Measurements from ENCODE around the gene CEP131.

The CEP131 gene

DNA sequence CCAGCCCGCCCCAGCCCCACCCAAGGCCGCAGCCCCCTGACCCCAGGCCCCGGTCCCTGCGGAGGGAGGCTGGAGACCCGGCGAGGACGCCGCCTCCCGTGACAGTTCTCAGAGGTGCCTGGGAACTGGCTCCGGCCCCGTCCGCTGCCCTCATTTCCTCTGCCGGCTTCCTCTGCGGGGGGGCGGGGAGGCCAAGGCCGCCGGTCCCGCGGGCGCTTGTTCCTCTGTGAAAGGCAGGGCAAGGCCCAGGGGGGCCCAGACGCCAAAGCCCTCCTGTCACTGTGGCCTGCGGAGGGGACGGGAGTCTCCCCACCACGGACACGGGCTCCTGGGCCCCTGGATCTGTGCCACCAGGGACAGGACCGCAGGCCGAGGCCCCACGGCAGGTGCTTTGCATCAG lies 62.5 kb downstream of the CEP131 start:
- no peak overlapping the region for H3K4me3 ChIP-seq (ENCODE audit: low read length)
- TF ChIP-seq, protein P1, sequence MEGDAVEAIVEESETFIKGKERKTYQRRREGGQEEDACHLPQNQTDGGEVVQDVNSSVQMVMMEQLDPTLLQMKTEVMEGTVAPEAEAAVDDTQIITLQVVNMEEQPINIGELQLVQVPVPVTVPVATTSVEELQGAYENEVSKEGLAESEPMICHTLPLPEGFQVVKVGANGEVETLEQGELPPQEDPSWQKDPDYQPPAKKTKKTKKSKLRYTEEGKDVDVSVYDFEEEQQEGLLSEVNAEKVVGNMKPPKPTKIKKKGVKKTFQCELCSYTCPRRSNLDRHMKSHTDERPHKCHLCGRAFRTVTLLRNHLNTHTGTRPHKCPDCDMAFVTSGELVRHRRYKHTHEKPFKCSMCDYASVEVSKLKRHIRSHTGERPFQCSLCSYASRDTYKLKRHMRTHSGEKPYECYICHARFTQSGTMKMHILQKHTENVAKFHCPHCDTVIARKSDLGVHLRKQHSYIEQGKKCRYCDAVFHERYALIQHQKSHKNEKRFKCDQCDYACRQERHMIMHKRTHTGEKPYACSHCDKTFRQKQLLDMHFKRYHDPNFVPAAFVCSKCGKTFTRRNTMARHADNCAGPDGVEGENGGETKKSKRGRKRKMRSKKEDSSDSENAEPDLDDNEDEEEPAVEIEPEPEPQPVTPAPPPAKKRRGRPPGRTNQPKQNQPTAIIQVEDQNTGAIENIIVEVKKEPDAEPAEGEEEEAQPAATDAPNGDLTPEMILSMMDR (IDR thresholded peaks at IDR 0.05; ENCODE audit: low read length): no peak
- no peak for TF ChIP-seq EZH2 (optimal IDR thresholded peaks at IDR 0.05; ENCODE audit: low read depth, low read length)
- no peak for TF ChIP-seq EZH2phosphoT487 (IDR thresholded peaks at IDR 0.05; ENCODE audit: low read length)

DNA sequence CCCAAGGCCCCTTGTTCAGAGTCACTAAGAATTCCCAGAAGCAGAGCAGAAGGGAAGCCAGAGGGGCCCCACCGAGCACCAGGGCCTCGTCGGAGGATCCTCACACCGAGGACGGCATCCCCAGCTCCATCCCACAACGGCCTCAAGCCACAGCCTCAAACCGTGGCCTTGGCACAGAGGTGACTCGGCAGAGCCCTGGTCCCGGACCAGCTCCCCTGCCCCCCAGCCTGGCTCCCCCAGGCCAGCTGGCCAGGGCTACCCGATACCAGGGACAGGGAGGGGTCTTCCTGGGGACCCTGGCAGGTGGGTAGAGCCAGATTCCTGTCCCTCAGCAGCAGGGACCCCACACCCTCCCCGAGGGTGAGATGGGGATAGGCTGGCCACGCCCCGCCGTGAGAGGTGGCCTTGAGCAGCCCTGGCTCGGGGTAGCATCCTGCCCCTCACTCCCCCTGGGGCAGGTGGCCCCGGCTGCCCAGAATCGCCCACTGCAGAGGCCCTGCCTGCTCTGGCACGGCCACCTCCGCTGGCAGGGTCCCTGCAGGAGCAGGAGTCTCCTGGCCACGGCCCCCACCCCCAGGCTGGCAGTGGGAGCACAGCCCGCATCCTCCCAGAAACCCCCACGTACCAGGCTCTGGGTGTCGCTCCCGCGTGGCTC lies 63.0 kb downstream of the CEP131 start:
- no peak overlapping the region for H2AFZ ChIP-seq (ENCODE audit: low read length)
- TF ChIP-seq EZH2 (optimal IDR thresholded peaks at IDR 0.05; ENCODE audit: low read depth, low read length) (no peak), EZH2phosphoT487 (IDR thresholded peaks at IDR 0.05; ENCODE audit: low read length) (no peak)
- TF ChIP-seq, protein P1 (IDR thresholded peaks at IDR 0.05; ENCODE audit: low read length): no peak
- H3K9me3 ChIP-seq (replicated peaks; ENCODE audit: insufficient read depth, low read length): no peaks in the 10 kb centered on the region
- H3F3A ChIP-seq (ENCODE audit: insufficient read depth, low read length): no peaks in the 10 kb centered on the region
- no peak overlapping the region for H3K27ac ChIP-seq (ENCODE audit: low read length)
- DNase-seq: no peak
- peaks cover 96% of the 10 kb centered on the region for H3K27me3 ChIP-seq (replicated peaks; ENCODE audit: insufficient read depth, low read length)
- no peaks in the 10 kb centered on the region for H4K20me1 ChIP-seq (ENCODE audit: insufficient read depth, low read length)
- H3K79me2 ChIP-seq (ENCODE audit: low read length): no peaks in the 10 kb centered on the region
- H3K4me1 ChIP-seq (ENCODE audit: low read length): no peaks in the 10 kb centered on the region
- no peak overlapping the region for H3K4me3 ChIP-seq (ENCODE audit: low read length)
- H3K4me2 ChIP-seq (ENCODE audit: low read depth, low read length): no peak overlapping the region
- H3K9ac ChIP-seq (ENCODE audit: low read length): no peak overlapping the region
- H3K36me3 ChIP-seq (replicated peaks; ENCODE audit: insufficient read depth, low read length): no peaks in the 10 kb centered on the region
- H3K9me2 ChIP-seq (replicated peaks; ENCODE audit: insufficient read depth, low read length): no peaks in the 10 kb centered on the region

More for the DNA sequence above, 62.5 kb downstream of the CEP131 start:
- Histone ChIP-seq H3K9ac (ENCODE audit: low read length) (no peak overlapping the region), H4K20me1 (ENCODE audit: insufficient read depth, low read length) (no peaks in the 10 kb centered on the region), H3K27ac (ENCODE audit: low read length) (no peak overlapping the region), H3K9me3 (replicated peaks; ENCODE audit: insufficient read depth, low read length) (no peaks in the 10 kb centered on the region), H3K4me2 (ENCODE audit: low read depth, low read length) (no peak overlapping the region), H3K4me1 (ENCODE audit: low read length) (no peaks in the 10 kb centered on the region), H3K9me2 (replicated peaks; ENCODE audit: insufficient read depth, low read length) (no peaks in the 10 kb centered on the region), H3K79me2 (ENCODE audit: low read length) (no peaks in the 10 kb centered on the region), H3F3A (ENCODE audit: insufficient read depth, low read length) (no peaks in the 10 kb centered on the region), H3K36me3 (replicated peaks; ENCODE audit: insufficient read depth, low read length) (no peaks in the 10 kb centered on the region), H3K27me3 (replicated peaks; ENCODE audit: insufficient read depth, low read length) (peaks cover 99% of the 10 kb centered on the region), H2AFZ (ENCODE audit: low read length) (no peak overlapping the region)
- no peak for DNase-seq

DNA sequence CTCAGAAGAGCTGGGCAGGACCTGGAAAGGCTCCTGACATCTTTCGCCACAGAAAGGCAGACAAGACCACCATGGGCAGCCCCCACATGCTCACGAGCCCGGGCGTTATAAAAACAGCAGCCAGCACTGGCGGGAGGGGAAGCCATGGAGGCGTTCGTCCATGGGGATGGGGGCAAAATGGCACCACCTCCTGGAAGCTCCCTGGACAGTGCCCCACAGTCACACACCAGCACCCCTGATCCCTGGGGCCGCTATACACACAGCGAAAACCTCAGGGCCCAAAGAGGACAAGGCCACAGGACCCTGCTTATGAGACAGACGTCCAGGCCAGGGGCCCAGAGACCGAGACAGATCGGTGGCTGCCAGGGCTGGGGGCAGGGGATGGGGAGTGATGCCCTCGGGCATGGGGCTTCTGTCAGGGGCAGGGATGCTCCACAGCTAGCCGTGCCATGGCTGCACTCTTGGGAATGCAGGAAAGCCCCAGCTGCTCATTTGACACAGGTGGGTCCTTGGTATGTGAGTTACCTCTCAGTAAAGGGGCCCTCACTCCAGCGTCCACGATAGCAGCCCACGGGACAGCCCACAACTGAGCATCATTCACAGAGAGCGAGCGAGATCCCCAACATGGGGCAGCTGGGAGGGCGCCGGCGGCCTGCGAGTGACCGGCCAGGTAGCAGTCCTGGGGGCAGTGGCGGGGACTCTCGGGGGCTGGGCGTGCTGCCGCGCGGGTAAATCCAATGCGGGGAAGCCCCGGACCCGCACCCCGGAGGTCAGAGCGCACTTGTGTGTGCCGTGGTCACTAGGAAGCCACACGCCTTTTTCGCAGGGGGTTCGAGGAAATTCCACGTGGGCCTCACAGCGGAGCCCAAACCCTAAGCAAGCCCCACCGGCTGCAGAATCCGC lies 63.8 kb downstream of the CEP131 start:
- no peaks in the 10 kb centered on the region for H4K20me1 ChIP-seq (ENCODE audit: insufficient read depth, low read length)
- TF ChIP-seq EZH2 (optimal IDR thresholded peaks at IDR 0.05; ENCODE audit: low read depth, low read length) (no peak), EZH2phosphoT487 (IDR thresholded peaks at IDR 0.05; ENCODE audit: low read length) (no peak)
- TF ChIP-seq, protein P1 (IDR thresholded peaks at IDR 0.05; ENCODE audit: low read length): no peak
- H3K79me2 ChIP-seq (ENCODE audit: low read length): no peaks in the 10 kb centered on the region
- H3F3A ChIP-seq (ENCODE audit: insufficient read depth, low read length): no peaks in the 10 kb centered on the region
- no peak overlapping the region for H3K27ac ChIP-seq (ENCODE audit: low read length)
- H3K9me3 ChIP-seq (replicated peaks; ENCODE audit: insufficient read depth, low read length): no peaks in the 10 kb centered on the region
- no peak for DNase-seq
- no peak overlapping the region for H3K4me2 ChIP-seq (ENCODE audit: low read depth, low read length)
- no peaks in the 10 kb centered on the region for H3K4me1 ChIP-seq (ENCODE audit: low read length)
- no peak overlapping the region for H3K9ac ChIP-seq (ENCODE audit: low read length)
- peaks cover 95% of the 10 kb centered on the region for H3K27me3 ChIP-seq (replicated peaks; ENCODE audit: insufficient read depth, low read length)
- H3K4me3 ChIP-seq (ENCODE audit: low read length): no peak overlapping the region
- no peaks in the 10 kb centered on the region for H3K9me2 ChIP-seq (replicated peaks; ENCODE audit: insufficient read depth, low read length)
- no peak overlapping the region for H2AFZ ChIP-seq (ENCODE audit: low read length)
- H3K36me3 ChIP-seq (replicated peaks; ENCODE audit: insufficient read depth, low read length): no peaks in the 10 kb centered on the region
